BLaER1 treated with 17β-estradiol and CSF1 and Interleukin-3, amounts not matched to agents 10 nM and 100 nM (cell line): Measurements from ENCODE around the gene CTBP2.
A peak's percentile ranks its signal among the peaks of the same experiment; 100 is the strongest.

ENCODE experiments used
- H3K27ac ChIP-seq, 11 experiments: shearing (Covaris generic); formaldehyde crosslinking; 2 replicates each; pipeline ENCODE4 v1.8.1; 2022
- H3K27me3 ChIP-seq, 11 experiments: shearing (Covaris generic); formaldehyde crosslinking; 2 replicates each; pipeline ENCODE4 v1.8.1; 2022
- H3K36me3 ChIP-seq, 11 experiments: shearing (Covaris generic); formaldehyde crosslinking; 2 replicates each; pipeline ENCODE4 v1.8.1; 2022
- H3K4me1 ChIP-seq, 10 experiments: shearing (Covaris generic); formaldehyde crosslinking; 2 replicates each; pipeline ENCODE4 v1.8.1; 2022
- H3K4me2 ChIP-seq, 11 experiments: shearing (Covaris generic); formaldehyde crosslinking; 2 replicates each; pipeline ENCODE4 v1.8.1; 2022
- H3K4me3 ChIP-seq, 10 experiments: shearing (Covaris generic); formaldehyde crosslinking; 2 replicates each; pipeline ENCODE4 v1.8.1; 2022
- H3K9ac ChIP-seq, 11 experiments: shearing (Covaris generic); formaldehyde crosslinking; 2 replicates each; pipeline ENCODE4 v1.8.1; 2022
- H3K9me3 ChIP-seq, 11 experiments: shearing (Covaris generic); formaldehyde crosslinking; replicated peaks in 1 of 11; 2 replicates each; pipeline ENCODE4 v1.8.1; 2022
- H4K20me1 ChIP-seq, 11 experiments: shearing (Covaris generic); formaldehyde crosslinking; 2 replicates each; pipeline ENCODE4 v1.8.1; 2022
- Cebpa-rat ChIP-seq, 11 experiments: shearing (Covaris generic); IDR thresholded peaks; 2 replicates each; pipeline ENCODE4 v1.8.1; 2022

Gene CTBP2

GRCh38 chr10:125132344-125132743 is 28.0 kb downstream of the CTBP2 start:
- TF ChIP-seq Cebpa-rat (IDR thresholded peaks at IDR 0.05): no peak
- Histone ChIP-seq H3K4me2 (no peak overlapping the region), H3K9me3 (peaks cover 0 to 6% (median 0%) of the 10 kb centered on the region in 11 experiments; a peak in 2 of 22 replicates), H3K27me3 (no peaks in the 10 kb centered on the region), H3K4me1 (peaks cover 44 to 63% (median 60%) of the 10 kb centered on the region in 10 experiments), H4K20me1 (peaks cover 100% of the 10 kb centered on the region in 11 experiments), H3K9ac (no peak overlapping the region), H3K4me3 (no peak overlapping the region), H3K27ac (no peak overlapping the region), H3K36me3 (peaks cover 76 to 98% (median 94%) of the 10 kb centered on the region in 11 experiments)

- H3K9me3 ChIP-seq: peaks cover 0 to 6% (median 0%) of the 10 kb centered on the region in 11 experiments; a peak in 2 of 22 replicates
- peaks cover 34 to 63% (median 47%) of the 10 kb centered on the region in 10 experiments for H3K4me1 ChIP-seq
- H3K36me3 ChIP-seq: peaks cover 77 to 98% (median 93%) of the 10 kb centered on the region in 11 experiments
- H3K9ac ChIP-seq: no peak overlapping the region
- H3K4me3 ChIP-seq: no peak overlapping the region
- peaks cover 100% of the 10 kb centered on the region in 11 experiments for H4K20me1 ChIP-seq
- H3K27ac ChIP-seq: no peak overlapping the region
- H3K27me3 ChIP-seq: no peaks in the 10 kb centered on the region
- H3K4me2 ChIP-seq: no peak overlapping the region
- TF ChIP-seq Cebpa-rat (IDR thresholded peaks at IDR 0.05): no peak
Measured at GRCh38 chr10:125130916-125131315, 29.4 kb downstream of the CTBP2 start.

- Histone ChIP-seq H3K4me3 (no peak overlapping the region), H4K20me1 (peaks cover 100% of the 10 kb centered on the region in 11 experiments), H3K36me3 (peaks cover 77 to 98% (median 93%) of the 10 kb centered on the region in 11 experiments), H3K4me1 (peaks cover 28 to 63% (median 45%) of the 10 kb centered on the region in 10 experiments), H3K27ac (no peak overlapping the region), H3K9me3 (peaks cover 0 to 6% (median 0%) of the 10 kb centered on the region in 11 experiments; a peak in 2 of 22 replicates), H3K4me2 (no peak overlapping the region), H3K9ac (no peak overlapping the region), H3K27me3 (no peaks in the 10 kb centered on the region)
- no peak for TF ChIP-seq Cebpa-rat (IDR thresholded peaks at IDR 0.05)
Measured at GRCh38 chr10:125130260-125130659, 30.1 kb downstream of the CTBP2 start.

GRCh38 chr10:125129076-125129458 is 31.3 kb downstream of the CTBP2 start:
- Histone ChIP-seq H3K9me3 (peaks cover 0 to 6% (median 0%) of the 10 kb centered on the region in 11 experiments; a peak in 2 of 22 replicates), H3K4me3 (no peak overlapping the region), H3K27ac (no peak overlapping the region), H3K36me3 (peaks cover 84 to 100% (median 96%) of the 10 kb centered on the region in 11 experiments), H4K20me1 (peaks cover 100% of the 10 kb centered on the region in 11 experiments), H3K4me2 (peak overlapping the region in 4 of 11 experiments; percentile 3 to 15 (median 9); a peak in 1 of 22 replicates), H3K4me1 (peaks cover 18 to 52% (median 39%) of the 10 kb centered on the region in 10 experiments; a peak in 19 of 20 replicates), H3K27me3 (no peaks in the 10 kb centered on the region), H3K9ac (no peak overlapping the region)
- TF ChIP-seq Cebpa-rat (IDR thresholded peaks at IDR 0.05): no peak

GRCh38 chr10:125128397-125129075 is 31.8 kb downstream of the CTBP2 start:
- Histone ChIP-seq H3K9me3 (peaks cover 0 to 6% (median 0%) of the 10 kb centered on the region in 11 experiments; a peak in 2 of 22 replicates), H4K20me1 (peaks cover 100% of the 10 kb centered on the region in 11 experiments), H3K27me3 (no peaks in the 10 kb centered on the region), H3K36me3 (peaks cover 86 to 100% (median 97%) of the 10 kb centered on the region in 11 experiments), H3K4me1 (peaks cover 18 to 54% (median 38%) of the 10 kb centered on the region in 10 experiments; a peak in 18 of 20 replicates), H3K9ac (no peak overlapping the region), H3K4me2 (no peak overlapping the region), H3K27ac (no peak overlapping the region), H3K4me3 (no peak overlapping the region)
- TF ChIP-seq Cebpa-rat (IDR thresholded peaks at IDR 0.05): no peak

GRCh38 chr10:125127986-125128385 is 32.4 kb downstream of the CTBP2 start:
- H4K20me1 ChIP-seq: peaks cover 100% of the 10 kb centered on the region in 11 experiments
- peaks cover 85 to 100% (median 97%) of the 10 kb centered on the region in 11 experiments for H3K36me3 ChIP-seq
- no peak overlapping the region for H3K9ac ChIP-seq
- H3K27ac ChIP-seq: no peak overlapping the region
- peaks cover 21 to 51% (median 38%) of the 10 kb centered on the region in 10 experiments; a peak in 18 of 20 replicates for H3K4me1 ChIP-seq
- H3K4me2 ChIP-seq: no peak overlapping the region
- H3K4me3 ChIP-seq: no peak overlapping the region
- H3K9me3 ChIP-seq: peaks cover 0 to 6% (median 0%) of the 10 kb centered on the region in 11 experiments; a peak in 2 of 22 replicates
- H3K27me3 ChIP-seq: no peaks in the 10 kb centered on the region
- no peak for TF ChIP-seq Cebpa-rat (IDR thresholded peaks at IDR 0.05)

- Histone ChIP-seq H3K4me1 (peaks cover 23 to 56% (median 44%) of the 10 kb centered on the region in 10 experiments; a peak in 19 of 20 replicates), H3K9ac (no peak overlapping the region), H3K4me3 (no peak overlapping the region), H3K27ac (no peak overlapping the region), H4K20me1 (peaks cover 100% of the 10 kb centered on the region in 11 experiments), H3K9me3 (peaks cover 0 to 6% (median 0%) of the 10 kb centered on the region in 11 experiments; a peak in 2 of 22 replicates), H3K36me3 (peaks cover 87 to 100% (median 97%) of the 10 kb centered on the region in 11 experiments), H3K4me2 (0 out of 22 replicates have a peak overlapping the region, but pooled peaks of 1 of the 11 experiments have one; percentile 1), H3K27me3 (no peaks in the 10 kb centered on the region)
- TF ChIP-seq Cebpa-rat (IDR thresholded peaks at IDR 0.05): no peak
Measured at GRCh38 chr10:125127110-125127509, 33.3 kb downstream of the CTBP2 start.

GRCh38 chr10:125125951-125126735 is 34.2 kb downstream of the CTBP2 start:
- Histone ChIP-seq H3K4me3 (no peak overlapping the region), H3K4me1 (peaks cover 33 to 64% (median 53%) of the 10 kb centered on the region in 10 experiments), H4K20me1 (peaks cover 100% of the 10 kb centered on the region in 11 experiments), H3K36me3 (peaks cover 85 to 99% (median 96%) of the 10 kb centered on the region in 11 experiments), H3K27ac (no peak overlapping the region), H3K9me3 (no peaks in the 10 kb centered on the region), H3K4me2 (no peak overlapping the region), H3K9ac (no peak overlapping the region), H3K27me3 (no peaks in the 10 kb centered on the region)
- no peak for TF ChIP-seq Cebpa-rat (IDR thresholded peaks at IDR 0.05)

GRCh38 chr10:125124907-125125306 is 35.5 kb downstream of the CTBP2 start:
- H3K27me3 ChIP-seq: no peaks in the 10 kb centered on the region
- H3K4me2 ChIP-seq: no peak overlapping the region
- H3K4me1 ChIP-seq: peaks cover 45 to 77% (median 66%) of the 10 kb centered on the region in 10 experiments
- H3K36me3 ChIP-seq: peaks cover 75 to 99% (median 94%) of the 10 kb centered on the region in 11 experiments
- no peaks in the 10 kb centered on the region for H3K9me3 ChIP-seq
- no peak overlapping the region for H3K9ac ChIP-seq
- H4K20me1 ChIP-seq: peaks cover 100% of the 10 kb centered on the region in 11 experiments
- H3K4me3 ChIP-seq: no peak overlapping the region
- no peak overlapping the region for H3K27ac ChIP-seq
- TF ChIP-seq Cebpa-rat (IDR thresholded peaks at IDR 0.05): no peak
